A673 (cell line): Measurements from ENCODE around the gene SLIT1. TPM values are rescaled to one million over a fixed set of nuclear protein-coding genes. Genes with fewer than 3 reads are reported as not detected.

Experiments
- BruUV-seq: library from RNA; stranded (reverse); fragments of 400-500 nt; replicated peaks from 2 replicates; lab custom pipeline; 2021; lab: Mats Ljungman, UMichigan
- CTCF ChIA-PET: fragments of 300-600 bp; sonication (Branson Sonifier 250); formaldehyde crosslinking; loops from one replicate; lab custom pipeline; 2022; ENCODE audit warnings: antibody characterized with exemption; lab: Charles Lee
- POLR2A ChIA-PET: fragments of 300-600 bp; sonication (Branson Sonifier 250); formaldehyde crosslinking; loops from one replicate; lab custom pipeline; 2022; ENCODE audit warnings: antibody characterized with exemption; ENCODE audit not compliant: low non-redundant PET; lab: Charles Lee
- DNase-seq: peaks from one replicate; pipeline ENCODE4 v3.0.0-alpha.2; 2015; ENCODE audit warnings: low spot score
- H3K27ac ChIP-seq: fragments of 200-600 bp; sonication (generic); 2 replicates; pipeline ENCODE4 v1.5.1; 2016; ENCODE audit warnings: mixed run types, low read depth, mild to moderate bottlenecking, mixed read lengths, antibody characterized with exemption, low read length; ENCODE audit not compliant: poor library complexity, severe bottlenecking
- H3K27me3 ChIP-seq: fragments of 200-600 bp; sonication (generic); replicated peaks from 2 replicates; pipeline ENCODE4 v1.6.1; 2017; ENCODE audit warnings: mixed run types, low read depth, mild to moderate bottlenecking, mixed read lengths, antibody characterized with exemption, low read length; ENCODE audit not compliant: insufficient read depth, poor library complexity
- H3K36me3 ChIP-seq: fragments of 200-600 bp; sonication (generic); 2 replicates; pipeline ENCODE4 v1.6.1; 2016; ENCODE audit warnings: mixed run types, mild to moderate bottlenecking, mixed read lengths, antibody characterized with exemption, low read length; ENCODE audit not compliant: insufficient read depth, poor library complexity, severe bottlenecking
- H3K4me1 ChIP-seq: fragments of 200-600 bp; sonication (generic); 2 replicates; pipeline ENCODE4 v1.6.1; 2017; ENCODE audit warnings: mixed run types, mild to moderate bottlenecking, mixed read lengths, antibody characterized with exemption, low read length; ENCODE audit not compliant: insufficient read depth, poor library complexity, severe bottlenecking
- H3K4me3 ChIP-seq: fragments of 200-600 bp; sonication (generic); 2 replicates; pipeline ENCODE4 v1.5.1; 2016; ENCODE audit warnings: low read depth, mixed run types, mild to moderate bottlenecking, mixed read lengths, low read length; ENCODE audit not compliant: poor library complexity, severe bottlenecking
- H3K9me3 ChIP-seq: fragments of 200-600 bp; sonication (generic); 2 replicates; pipeline ENCODE4 v1.6.1; 2016; ENCODE audit warnings: mixed run types, low read depth, mild to moderate bottlenecking, mixed read lengths, antibody characterized with exemption, low read length; ENCODE audit not compliant: poor library complexity, severe bottlenecking
- CTCF ChIP-seq: fragments of 300-800, 200-600 bp; sonication (generic); conservative IDR thresholded peaks from 2 replicates; pipeline ENCODE4 v1.5.1; 2017; ENCODE audit warnings: low read depth, mild to moderate bottlenecking, antibody characterized with exemption, low read length, moderate library complexity, mixed read lengths
- EZH2 ChIP-seq: fragments of 200-600 bp; sonication (generic); IDR thresholded peaks from 2 replicates; pipeline ENCODE4 v1.6.1; 2017; ENCODE audit warnings: borderline replicate concordance, low read depth, mild to moderate bottlenecking, mixed read lengths, antibody characterized with exemption, low read length; ENCODE audit not compliant: poor library complexity, severe bottlenecking
- intact Hi-C: fragments of 100-400 bp; cut with micrococcal nuclease; formaldehyde crosslinking; loops from one replicate; pipeline ENCODE4 v1.10.0; 2022; ENCODE audit not compliant: unreplicated experiment
- total RNA-seq: library from RNA; stranded (reverse); gene quantifications from 2 replicates; pipeline ENCODE4 v1.2.3, GENCODE V29; 2021

Gene SLIT1
- total RNA-seq, 1 experiment from 2014 or later = 0.43 TPM

DNA sequence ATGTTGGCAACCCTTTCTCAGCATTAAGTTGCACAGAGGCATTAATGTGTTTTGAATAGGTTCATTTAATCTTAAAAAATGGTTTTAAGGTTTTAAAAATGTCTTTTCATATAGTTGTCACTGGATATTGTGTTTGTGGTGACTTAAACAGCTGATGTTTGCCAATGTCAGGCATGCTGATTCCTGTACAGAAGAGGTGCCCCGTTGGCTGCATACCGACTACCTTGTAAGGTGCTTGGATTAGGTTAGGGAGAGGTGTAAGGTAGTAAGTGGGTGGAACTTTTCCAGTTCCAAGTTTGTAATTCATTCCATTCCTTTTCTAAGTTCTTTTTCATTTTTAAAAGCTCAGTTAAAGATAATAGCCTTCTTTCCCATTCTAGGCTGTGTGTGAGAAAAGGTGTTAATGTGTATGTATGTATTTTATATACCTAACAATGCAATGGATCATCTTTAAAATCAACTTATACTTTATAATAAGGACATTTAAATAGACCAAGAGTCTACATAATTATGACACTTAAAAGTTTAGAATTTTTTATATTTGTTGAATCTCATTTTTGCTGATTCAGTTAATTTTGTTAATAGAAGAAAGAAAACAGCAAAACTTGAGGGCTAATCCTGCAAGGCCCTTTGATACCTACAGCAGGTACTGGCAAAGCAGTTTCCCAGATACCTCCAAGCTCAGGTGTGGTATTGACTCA is 198.5 kb downstream of the SLIT1 start:
- CTCF ChIA-PET = no interaction called here

GRCh38 chr10:96986200-96986856 is 199.4 kb downstream of the SLIT1 start:
- no TSS peak for BruUV-seq
- CTCF ChIA-PET = no interaction called here

More for the DNA sequence above, 198.5 kb downstream of the SLIT1 start:
- Histone ChIP-seq H3K4me3 (no peak overlapping the region), H3K9me3 (no peaks in the 10 kb centered on the region), H3K27me3 (no peaks in the 10 kb centered on the region), H3K4me1 (no peaks in the 10 kb centered on the region), H3K27ac (no peak overlapping the region), H3K36me3 (no peaks in the 10 kb centered on the region)
- intact Hi-C loops = no loop called here
- no TSS peak for BruUV-seq
- POLR2A ChIA-PET = no interaction called here
- TF ChIP-seq EZH2 (no peak), CTCF (no peak)
- DNase-seq = no peak

DNA sequence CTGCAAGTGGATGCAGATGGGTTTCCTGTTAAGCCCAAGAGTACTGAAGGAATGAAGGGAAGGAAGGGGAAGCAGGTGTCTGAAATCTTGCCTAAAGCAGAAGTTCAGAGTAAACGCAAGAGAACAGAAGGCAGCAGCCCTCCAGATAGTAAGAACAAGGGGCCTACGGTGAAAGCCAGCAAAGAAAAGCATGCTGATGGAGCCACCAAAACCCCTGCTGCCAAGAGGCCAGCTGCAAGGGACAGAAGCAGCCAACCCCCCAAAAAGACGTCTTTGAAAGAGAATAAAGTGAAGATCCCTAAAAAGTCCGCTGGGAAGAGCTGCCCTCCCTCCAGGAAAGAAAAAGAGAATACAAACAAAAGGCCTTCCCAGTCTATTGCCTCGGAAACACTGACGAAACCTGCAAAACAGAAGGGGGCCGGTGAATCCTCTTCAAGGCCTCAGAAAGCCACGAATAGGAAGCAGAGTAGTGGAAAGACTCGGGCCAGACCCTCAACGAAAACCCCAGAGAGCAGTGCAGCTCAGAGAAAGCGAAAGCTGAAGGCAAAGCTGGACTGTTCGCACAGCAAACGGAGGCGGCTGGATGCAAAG is 201.1 kb downstream of the SLIT1 start:
- no peak overlapping the region for H3K4me3 ChIP-seq
- no peak overlapping the region for H3K27ac ChIP-seq
- ChIA-PET CTCF (no interaction called here), POLR2A (interaction anchor here (0.6 kb wide), 1 partner anchor 80 kb away, joined by 6 read pairs; no protein-coding TSS in a partner anchor)
- H3K9me3 ChIP-seq = no peaks in the 10 kb centered on the region
- no peaks in the 10 kb centered on the region for H3K27me3 ChIP-seq
- BruUV-seq = no TSS peak
- TF ChIP-seq EZH2 (no peak), CTCF (no peak)
- no peak for DNase-seq
- H3K36me3 ChIP-seq = peaks cover 7% of the 10 kb centered on the region
- no peaks in the 10 kb centered on the region for H3K4me1 ChIP-seq
- intact Hi-C loops = no loop called here

More at GRCh38 chr10:96986200-96986856, 199.4 kb downstream of the SLIT1 start:
- H3K27me3 ChIP-seq = no peaks in the 10 kb centered on the region
- H3K9me3 ChIP-seq = no peaks in the 10 kb centered on the region
- no peak overlapping the region for H3K27ac ChIP-seq
- H3K4me3 ChIP-seq = no peak overlapping the region
- peaks cover 2% of the 10 kb centered on the region for H3K36me3 ChIP-seq
- TF ChIP-seq CTCF (no peak), EZH2 (no peak)
- intact Hi-C loops = no loop called here
- H3K4me1 ChIP-seq = no peaks in the 10 kb centered on the region
- POLR2A ChIA-PET = no interaction called here
- no peak for DNase-seq
